Stimulated activated CD8-positive, alpha-beta memory T cell treated with anti-CD3 and anti-CD28 coated beads, Interleukin-4, amount 100 ng/mL, for 4 hours (primary cell): ENCODE results near the gene ZBTB21.

Source experiments
- DNase-seq, 2 donors: peaks; one replicate each; pipeline ENCODE4 v3.0.0-alpha.2; 2020; ENCODE audit warnings: low read depth in 2 of 2, low spot score in 1 of 2

Gene ZBTB21

GRCh38 chr21:42040411-42041180 is 30.4 kb upstream of the ZBTB21 start:
- DNase-seq = no peak

- DNase-seq = no peak
Observed at GRCh38 chr21:42039911-42040351, 29.8 kb upstream of the ZBTB21 start.

- no peak for DNase-seq
Observed at GRCh38 chr21:42039470-42039901, 29.3 kb upstream of the ZBTB21 start.

GRCh38 chr21:42038826-42039425 is 28.8 kb upstream of the ZBTB21 start:
- DNase-seq = no peak

- no peak for DNase-seq
Observed at GRCh38 chr21:42038393-42038792, 28.2 kb upstream of the ZBTB21 start.

- no peak for DNase-seq
Observed at GRCh38 chr21:42037943-42038342, 27.8 kb upstream of the ZBTB21 start.

- no peak for DNase-seq
Observed at GRCh38 chr21:42037516-42037915, 27.4 kb upstream of the ZBTB21 start.

- no peak for DNase-seq
Observed at GRCh38 chr21:42036313-42036712, 26.2 kb upstream of the ZBTB21 start.

GRCh38 chr21:42032968-42033367 is 22.8 kb upstream of the ZBTB21 start:
- DNase-seq = no peak

- DNase-seq = no peak
Observed at GRCh38 chr21:42032266-42032665, 22.1 kb upstream of the ZBTB21 start.

- no peak for DNase-seq
Observed at GRCh38 chr21:42031816-42032215, 21.7 kb upstream of the ZBTB21 start.

- no peak for DNase-seq
Observed at GRCh38 chr21:42031241-42031640, 21.1 kb upstream of the ZBTB21 start.

GRCh38 chr21:42030311-42030710 is 20.2 kb upstream of the ZBTB21 start:
- no peak for DNase-seq

- no peak for DNase-seq
Observed at GRCh38 chr21:42028766-42029425, 18.7 kb upstream of the ZBTB21 start.

GRCh38 chr21:42027822-42028765 is 17.9 kb upstream of the ZBTB21 start:
- DNase-seq = no peak

GRCh38 chr21:42027085-42027821 is 17.1 kb upstream of the ZBTB21 start:
- no peak for DNase-seq

GRCh38 chr21:42026082-42026435 is 15.9 kb upstream of the ZBTB21 start:
- no peak for DNase-seq

GRCh38 chr21:42025376-42026081 is 15.4 kb upstream of the ZBTB21 start:
- no peak for DNase-seq

GRCh38 chr21:42022906-42023305 is 12.7 kb upstream of the ZBTB21 start:
- DNase-seq = no peak

GRCh38 chr21:42022091-42022430 is 11.9 kb upstream of the ZBTB21 start:
- DNase-seq = no peak
